ENCODE measurements around the gene WDPCP.

DNA sequence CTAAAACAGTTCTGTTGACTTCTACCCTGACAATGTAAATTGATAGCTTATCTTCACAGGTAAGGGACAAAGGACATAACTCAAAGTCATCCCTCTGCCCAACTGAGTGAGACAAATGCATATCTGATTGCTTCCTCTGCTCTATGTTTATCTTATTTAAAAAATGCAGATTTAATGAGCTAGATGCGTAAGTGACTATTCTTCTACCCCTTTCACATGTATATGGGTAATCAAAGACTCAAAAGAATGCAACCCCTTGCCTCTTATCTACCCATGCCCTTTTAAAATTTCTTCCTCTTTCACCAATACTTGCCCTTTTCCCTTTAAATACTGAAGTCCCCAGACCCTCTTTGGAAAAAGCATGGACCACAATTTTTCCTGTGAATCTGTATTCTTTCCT, 253.4 kb downstream of the WDPCP start:
- TF ChIP-seq POLR2A (IDR thresholded peaks at IDR 0.05; ENCODE audit: low read depth, low read length) (no peak), POLR2AphosphoS5 (IDR thresholded peaks at IDR 0.05; ENCODE audit: low read depth, low read length) (no peak), TAF1 (IDR thresholded peaks at IDR 0.05; ENCODE audit: borderline replicate concordance, low read depth, low read length) (no peak)
